ENCODE measurements around the gene CCN6.
"Not testable (repeated sequence)": the region's sequence is repeated elsewhere in the genome, so short reads cannot be mapped to it uniquely, and the experiment has no call there.

The CCN6 gene

GRCh38 chr6:112030206-112030960 lies 23.5 kb upstream of the CCN6 start:
- DNase-seq: no peak

GRCh38 chr6:112030961-112031660 lies 22.8 kb upstream of the CCN6 start:
- no peak for DNase-seq

- no peak for DNase-seq
Measured at GRCh38 chr6:112031960-112032359, 21.9 kb upstream of the CCN6 start.

GRCh38 chr6:112032728-112033127 lies 21.2 kb upstream of the CCN6 start:
- no peak for DNase-seq

GRCh38 chr6:112033791-112034615 lies 19.9 kb upstream of the CCN6 start:
- no peak for DNase-seq

- no peak for DNase-seq
Measured at GRCh38 chr6:112034616-112034995, 19.3 kb upstream of the CCN6 start.

- no peak for DNase-seq
Measured at GRCh38 chr6:112036088-112036637, 17.7 kb upstream of the CCN6 start.

- DNase-seq: peak in 1 of 2 donors; percentile 83
Measured at GRCh38 chr6:112037783-112038216, 16.1 kb upstream of the CCN6 start.

- DNase-seq: no peak
Measured at GRCh38 chr6:112038268-112038667, 15.6 kb upstream of the CCN6 start.

- DNase-seq: no peak
Measured at GRCh38 chr6:112038756-112039430, 15.0 kb upstream of the CCN6 start.

- DNase-seq: no peak
Measured at GRCh38 chr6:112039431-112039770, 14.5 kb upstream of the CCN6 start.

- DNase-seq: no peak
Measured at GRCh38 chr6:112040956-112041355, 12.9 kb upstream of the CCN6 start.

- no peak for DNase-seq
Measured at GRCh38 chr6:112041535-112041934, 12.4 kb upstream of the CCN6 start.

GRCh38 chr6:112043032-112044007 lies 10.6 kb upstream of the CCN6 start:
- DNase-seq: peak; percentile 64 to 89

- DNase-seq: no peak
Measured at GRCh38 chr6:112044196-112044595, 9.7 kb upstream of the CCN6 start.

GRCh38 chr6:112044856-112045255 lies 9.0 kb upstream of the CCN6 start:
- DNase-seq: no peak

- DNase-seq: not testable (repeated sequence)
Measured at GRCh38 chr6:112047523-112047922, 6.4 kb upstream of the CCN6 start.

GRCh38 chr6:112049026-112049799 lies 4.7 kb upstream of the CCN6 start:
- no peak for DNase-seq

- DNase-seq: no peak
Measured at GRCh38 chr6:112049996-112050395, 3.9 kb upstream of the CCN6 start.

GRCh38 chr6:112050429-112050828 lies 3.5 kb upstream of the CCN6 start:
- no peak for DNase-seq

Measured in bone marrow (tissue), 2 donors.